ENCODE results near the gene TMEM35B.
"Not testable (repeated sequence)": the region's sequence is repeated elsewhere in the genome, so short reads cannot be mapped to it uniquely, and the experiment has no call there.

TMEM35B gene

DNA sequence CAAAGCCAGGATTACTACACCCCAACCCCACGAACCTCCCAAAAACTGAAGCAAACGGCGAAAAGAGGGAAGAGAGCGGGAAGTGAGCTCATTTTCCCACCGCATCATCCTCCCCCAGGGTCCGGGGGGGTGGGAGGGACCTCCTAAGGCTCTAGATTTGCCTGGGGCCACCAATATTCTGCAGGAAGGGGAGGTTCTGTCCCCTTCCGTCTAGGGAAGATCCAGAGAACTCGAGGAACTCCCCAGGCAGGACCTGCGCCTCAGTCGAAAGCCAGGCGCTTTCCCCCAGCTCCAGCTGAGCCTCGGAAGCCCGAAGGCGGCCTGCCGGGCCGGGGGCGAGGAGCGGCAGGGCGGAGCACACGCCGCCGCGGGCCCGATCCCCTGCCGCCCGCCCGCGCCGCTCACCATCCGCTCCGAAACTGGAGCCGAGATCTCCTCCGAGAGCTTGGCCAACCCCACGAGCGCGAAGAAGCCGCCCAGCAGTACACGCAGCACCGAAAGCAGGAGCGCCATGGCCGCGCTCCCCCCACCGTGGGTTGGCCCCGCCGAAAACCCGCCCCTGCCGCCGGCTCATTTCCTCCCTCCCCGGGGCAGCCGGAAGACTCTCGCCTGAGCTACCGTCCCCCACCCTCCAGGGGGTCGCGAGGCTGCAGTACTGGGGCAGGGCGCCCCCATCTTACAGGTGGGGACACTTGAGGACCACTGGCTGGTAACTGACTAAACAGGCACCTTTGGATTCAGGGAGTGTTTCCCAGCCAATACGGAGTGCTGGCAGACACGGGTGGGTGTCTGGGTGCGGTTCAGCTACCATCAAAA lies at the start of gene TMEM35B:
TMEM35B (minus strand) TSS at position 555 of the 816 bp plus-strand sequence; CDS start at position 513, 42 bp downstream.
- DNase-seq (ENCODE audit: low read depth in 1 of 2, low spot score in 1 of 2) = peak; percentile 59 to 76

DNA sequence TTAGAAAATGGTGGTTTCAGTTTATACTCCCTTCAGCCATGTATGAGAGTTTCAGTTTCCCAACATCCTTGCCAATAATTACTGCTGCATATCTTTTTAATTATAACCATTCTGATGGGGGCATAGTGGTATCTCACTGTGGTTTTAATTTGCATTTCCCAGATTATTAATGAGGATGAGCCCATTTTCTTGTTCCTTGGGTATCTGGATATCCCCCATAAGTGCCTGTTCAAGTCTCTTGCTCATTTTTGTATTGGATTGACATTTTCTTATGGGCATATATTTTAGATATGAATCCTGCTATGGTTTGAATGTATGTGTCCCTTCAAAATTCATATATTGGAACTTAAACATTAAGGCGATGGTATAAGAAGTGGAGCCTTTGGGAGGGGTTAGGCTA lies 48.2 kb upstream of the TMEM35B start:
- DNase-seq (ENCODE audit: low read depth in 1 of 2, low spot score in 1 of 2) = no peak

- DNase-seq (ENCODE audit: low read depth in 1 of 2, low spot score in 1 of 2) = no peak
Observed at GRCh38 chr1:35032384-35032739, 47.2 kb upstream of the TMEM35B start.

- DNase-seq (ENCODE audit: low read depth in 1 of 2, low spot score in 1 of 2) = peak in 1 of 2 donors; percentile 20
Observed at GRCh38 chr1:35030756-35031446, 45.8 kb upstream of the TMEM35B start.

- no peak for DNase-seq (ENCODE audit: low read depth in 1 of 2, low spot score in 1 of 2)
Observed at GRCh38 chr1:35030338-35030737, 45.2 kb upstream of the TMEM35B start.

DNA sequence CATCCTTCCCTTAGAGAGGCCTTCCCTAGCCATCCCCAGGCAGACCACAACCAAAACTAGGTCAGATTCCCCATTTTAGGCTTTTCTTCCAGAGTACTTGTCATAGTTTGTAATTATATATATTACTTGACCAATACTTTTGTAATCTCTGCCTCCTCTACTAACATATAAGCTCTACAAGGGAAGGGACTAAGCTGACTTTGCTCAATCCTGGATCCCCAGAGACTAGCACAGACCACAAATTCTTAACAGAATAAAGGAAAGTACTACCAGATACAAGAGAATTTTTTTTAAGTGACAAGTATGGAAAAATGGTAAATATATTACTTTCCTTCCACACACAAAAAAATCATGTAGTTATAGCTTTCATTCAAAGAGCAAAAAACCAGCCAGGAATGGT lies 44.6 kb upstream of the TMEM35B start:
- no peak for DNase-seq (ENCODE audit: low read depth in 1 of 2, low spot score in 1 of 2)

GRCh38 chr1:35016406-35016805 lies 31.3 kb upstream of the TMEM35B start:
- DNase-seq (ENCODE audit: low read depth in 1 of 2, low spot score in 1 of 2) = no peak

GRCh38 chr1:35014486-35014885 lies 29.3 kb upstream of the TMEM35B start:
- DNase-seq (ENCODE audit: low read depth in 1 of 2, low spot score in 1 of 2) = no peak

- DNase-seq (ENCODE audit: low read depth in 1 of 2, low spot score in 1 of 2) = no peak
Observed at GRCh38 chr1:35005711-35006110, 20.6 kb upstream of the TMEM35B start.

- no peak for DNase-seq (ENCODE audit: low read depth in 1 of 2, low spot score in 1 of 2)
Observed at GRCh38 chr1:35001743-35002142, 16.6 kb upstream of the TMEM35B start.

DNA sequence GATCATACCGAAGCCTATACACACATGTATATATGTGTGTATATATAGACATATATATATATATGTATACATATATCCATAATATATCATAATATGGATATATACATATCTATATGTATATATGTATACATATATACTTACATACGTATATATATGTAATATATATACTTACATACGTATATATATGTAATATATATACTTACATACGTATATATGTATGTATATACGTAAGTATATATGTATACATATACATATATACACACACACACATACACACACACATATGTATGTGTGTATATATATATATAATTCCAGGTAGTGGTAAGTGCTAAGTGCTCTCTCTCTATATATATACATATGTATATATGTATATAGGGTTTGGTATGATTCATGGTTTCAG lies 9.7 kb upstream of the TMEM35B start:
- DNase-seq (ENCODE audit: low read depth in 1 of 2, low spot score in 1 of 2) = no peak

DNA sequence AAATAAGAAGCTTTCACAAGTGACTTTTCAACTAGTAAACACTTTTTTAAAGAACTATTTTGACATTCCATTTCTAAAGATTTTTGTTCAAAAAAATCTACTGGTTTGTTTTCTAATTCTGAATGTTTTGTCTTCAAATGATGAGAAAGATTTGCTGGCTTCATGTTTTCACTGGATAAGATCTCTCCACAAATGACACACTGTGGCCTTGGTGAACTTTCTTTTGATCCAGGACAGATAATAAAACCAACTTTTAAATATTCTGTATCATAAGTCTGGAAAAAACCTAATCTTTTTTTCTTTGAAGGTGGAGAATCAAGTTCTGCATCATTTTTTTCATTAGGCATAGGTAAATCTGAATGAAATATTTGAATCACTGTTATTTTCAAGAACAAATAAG lies 3.4 kb upstream of the TMEM35B start:
- DNase-seq (ENCODE audit: low read depth in 1 of 2, low spot score in 1 of 2) = no peak

GRCh38 chr1:34988147-34988546 lies 3.0 kb upstream of the TMEM35B start:
- DNase-seq (ENCODE audit: low read depth in 1 of 2, low spot score in 1 of 2) = no peak

- no peak for DNase-seq (ENCODE audit: low read depth in 1 of 2, low spot score in 1 of 2)
Observed at GRCh38 chr1:34987018-34987417, 1.9 kb upstream of the TMEM35B start.

- DNase-seq (ENCODE audit: low read depth in 1 of 2, low spot score in 1 of 2) = not testable (repeated sequence)
Observed at GRCh38 chr1:34985609-34985904, 410 bp upstream of the TMEM35B start.

DNA sequence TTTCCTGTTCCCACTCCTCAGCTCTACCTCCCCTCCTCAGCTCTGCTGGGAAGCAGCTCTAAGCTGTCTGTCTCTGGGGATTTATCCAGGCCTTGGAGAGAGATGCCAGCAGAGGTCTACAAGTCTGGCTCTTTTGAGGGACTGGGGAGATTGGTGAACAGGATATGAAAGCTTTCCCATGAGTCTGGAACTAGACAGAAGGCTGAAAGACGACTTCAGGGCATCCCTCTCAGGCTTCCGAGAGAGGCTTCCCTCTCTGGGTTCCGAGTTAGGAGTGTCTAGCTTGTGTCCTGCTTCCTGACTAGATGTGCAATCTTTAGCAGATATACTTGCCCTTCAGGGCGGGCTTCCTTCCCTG lies 733 bp downstream of the TMEM35B start:
- no peak for DNase-seq (ENCODE audit: low read depth in 1 of 2, low spot score in 1 of 2)

DNA sequence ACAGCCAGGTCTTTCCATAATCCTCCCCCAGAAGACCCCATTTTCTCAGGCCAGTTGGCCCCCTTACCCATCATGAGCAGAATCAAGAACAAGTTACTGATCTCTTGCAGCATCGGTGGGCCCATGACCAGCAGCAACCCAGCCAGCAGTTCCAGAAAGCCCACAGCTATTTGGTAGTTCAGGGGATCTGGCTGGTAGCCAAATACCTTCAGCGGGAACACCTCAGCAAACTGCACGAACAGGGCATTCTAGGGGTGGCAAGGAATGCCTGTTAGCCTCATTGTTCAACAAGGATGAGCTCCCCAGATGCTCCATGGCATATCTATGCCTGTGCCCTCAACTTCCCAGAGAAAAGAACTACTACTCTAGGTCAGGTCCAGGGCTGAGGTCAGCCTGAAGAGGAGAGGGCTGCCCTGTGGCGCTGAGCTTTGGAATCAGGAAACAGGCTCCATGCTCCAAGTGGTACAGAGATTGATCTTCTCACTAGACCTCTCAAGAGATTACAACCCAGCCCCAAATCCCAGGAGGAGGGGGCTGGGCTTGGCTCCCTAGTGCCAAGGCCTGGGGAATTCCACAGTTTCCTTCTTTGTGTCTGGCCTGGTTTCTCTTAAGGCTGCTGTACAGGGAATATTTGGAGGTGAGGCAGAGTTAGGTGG lies 1.3 kb downstream of the TMEM35B start:
- no peak for DNase-seq (ENCODE audit: low read depth in 1 of 2, low spot score in 1 of 2)

- DNase-seq (ENCODE audit: low read depth in 1 of 2, low spot score in 1 of 2) = no peak
Observed at GRCh38 chr1:34982820-34983376, 2.2 kb downstream of the TMEM35B start.

DNA sequence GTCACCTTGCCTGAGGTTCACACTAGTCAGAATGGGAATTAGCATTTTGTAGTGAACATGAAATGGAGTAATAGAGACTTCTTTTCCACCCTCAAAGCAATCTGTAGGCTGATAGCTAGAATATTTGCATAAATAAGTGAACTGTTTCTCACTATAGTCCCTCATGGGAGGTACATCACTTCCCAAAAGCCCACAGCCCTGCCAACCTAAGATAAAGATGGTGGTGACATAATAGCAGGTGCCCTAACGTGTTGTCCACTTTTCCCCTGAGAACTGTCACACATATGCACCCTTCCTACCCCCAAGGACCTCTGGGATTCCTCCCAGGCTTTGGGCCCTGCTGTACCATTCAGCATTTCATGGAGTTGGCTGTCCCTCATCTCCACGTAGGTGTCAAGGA lies 4.4 kb downstream of the TMEM35B start:
- no peak for DNase-seq (ENCODE audit: low read depth in 1 of 2, low spot score in 1 of 2)

DNA sequence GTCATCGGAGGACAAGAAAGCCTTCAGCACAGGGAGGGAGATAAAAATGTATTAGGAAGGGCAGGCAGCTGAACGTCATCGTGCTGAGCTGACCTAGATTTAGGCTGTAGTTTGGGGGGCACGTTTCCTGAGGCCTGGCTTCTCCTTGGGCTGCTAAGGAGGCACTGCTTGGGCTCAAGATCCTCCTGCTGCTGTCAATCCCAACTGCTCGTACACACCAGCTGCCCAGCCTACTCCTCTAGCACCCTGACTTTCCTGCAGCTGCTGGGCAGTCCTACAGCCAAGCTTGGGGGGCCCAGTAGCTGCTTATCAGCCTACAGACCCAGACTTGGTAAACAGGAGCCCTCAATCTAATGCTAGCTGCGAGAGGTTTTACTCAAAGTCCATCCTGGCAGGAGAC lies 6.2 kb downstream of the TMEM35B start:
- no peak for DNase-seq (ENCODE audit: low read depth in 1 of 2, low spot score in 1 of 2)

- no peak for DNase-seq (ENCODE audit: low read depth in 1 of 2, low spot score in 1 of 2)
Observed at GRCh38 chr1:34977858-34978257, 7.3 kb downstream of the TMEM35B start.

GRCh38 chr1:34977210-34977471 lies 8.0 kb downstream of the TMEM35B start:
- no peak for DNase-seq (ENCODE audit: low read depth in 1 of 2, low spot score in 1 of 2)
